GM18873 (cell line): ENCODE measurements around the gene EEIG2.
"Not testable (repeated sequence)": the region's sequence is repeated elsewhere in the genome, so short reads cannot be mapped to it uniquely, and the experiment has no call there.

Experiments
- ATAC-seq: cut with Tn5 transposase; IDR thresholded peaks from one replicate; pipeline ENCODE4 v1.9.1; 2021; ENCODE audit warnings: mild to moderate bottlenecking, moderate library complexity, moderate number of reproducible peaks; ENCODE audit not compliant: unreplicated experiment, low FRiP score

Gene EEIG2

GRCh38 chr1:108541861-108542260 lies 18.0 kb upstream of the EEIG2 start:
- ATAC-seq, result no peak

GRCh38 chr1:108547493-108547892 lies 12.4 kb upstream of the EEIG2 start:
- not testable (repeated sequence) for ATAC-seq

GRCh38 chr1:108551137-108551862 lies 8.6 kb upstream of the EEIG2 start:
- peak; percentile 93 for ATAC-seq

- no peak for ATAC-seq
These were observed 6.0 kb upstream of the EEIG2 start for GRCh38 chr1:108553905-108554304.

- no peak for ATAC-seq
These were observed 5.0 kb upstream of the EEIG2 start for GRCh38 chr1:108554682-108555427.

GRCh38 chr1:108556066-108556465 lies 3.8 kb upstream of the EEIG2 start:
- no peak for ATAC-seq

GRCh38 chr1:108556499-108556898 lies 3.4 kb upstream of the EEIG2 start:
- ATAC-seq, result no peak

GRCh38 chr1:108557296-108557695 lies 2.6 kb upstream of the EEIG2 start:
- no peak for ATAC-seq

GRCh38 chr1:108560189-108560873 lies 431 bp downstream of the EEIG2 start:
- ATAC-seq, result peak; percentile 2

- ATAC-seq, result peak; percentile 35
These were observed 1.1 kb downstream of the EEIG2 start for GRCh38 chr1:108560874-108561459.

- peak; percentile 37 for ATAC-seq
These were observed 1.9 kb downstream of the EEIG2 start for GRCh38 chr1:108561689-108562326.

GRCh38 chr1:108563808-108564207 lies 3.9 kb downstream of the EEIG2 start:
- no peak for ATAC-seq

GRCh38 chr1:108565081-108565480 lies 5.2 kb downstream of the EEIG2 start:
- no peak for ATAC-seq

- no peak for ATAC-seq
These were observed 5.6 kb downstream of the EEIG2 start for GRCh38 chr1:108565512-108565911.

GRCh38 chr1:108568589-108568988 lies 8.7 kb downstream of the EEIG2 start:
- ATAC-seq, result no peak

GRCh38 chr1:108569097-108569728 lies 9.3 kb downstream of the EEIG2 start:
- ATAC-seq, result no peak

GRCh38 chr1:108570128-108570527 lies 10.2 kb downstream of the EEIG2 start:
- peak; percentile 90 for ATAC-seq

GRCh38 chr1:108570998-108571401 lies 11.1 kb downstream of the EEIG2 start:
- no peak for ATAC-seq

GRCh38 chr1:108572182-108572581 lies 12.3 kb downstream of the EEIG2 start:
- no peak for ATAC-seq

GRCh38 chr1:108573183-108573582 lies 13.3 kb downstream of the EEIG2 start:
- no peak for ATAC-seq
